ENCODE measurements around the gene CLEC2L.

CLEC2L gene

DNA sequence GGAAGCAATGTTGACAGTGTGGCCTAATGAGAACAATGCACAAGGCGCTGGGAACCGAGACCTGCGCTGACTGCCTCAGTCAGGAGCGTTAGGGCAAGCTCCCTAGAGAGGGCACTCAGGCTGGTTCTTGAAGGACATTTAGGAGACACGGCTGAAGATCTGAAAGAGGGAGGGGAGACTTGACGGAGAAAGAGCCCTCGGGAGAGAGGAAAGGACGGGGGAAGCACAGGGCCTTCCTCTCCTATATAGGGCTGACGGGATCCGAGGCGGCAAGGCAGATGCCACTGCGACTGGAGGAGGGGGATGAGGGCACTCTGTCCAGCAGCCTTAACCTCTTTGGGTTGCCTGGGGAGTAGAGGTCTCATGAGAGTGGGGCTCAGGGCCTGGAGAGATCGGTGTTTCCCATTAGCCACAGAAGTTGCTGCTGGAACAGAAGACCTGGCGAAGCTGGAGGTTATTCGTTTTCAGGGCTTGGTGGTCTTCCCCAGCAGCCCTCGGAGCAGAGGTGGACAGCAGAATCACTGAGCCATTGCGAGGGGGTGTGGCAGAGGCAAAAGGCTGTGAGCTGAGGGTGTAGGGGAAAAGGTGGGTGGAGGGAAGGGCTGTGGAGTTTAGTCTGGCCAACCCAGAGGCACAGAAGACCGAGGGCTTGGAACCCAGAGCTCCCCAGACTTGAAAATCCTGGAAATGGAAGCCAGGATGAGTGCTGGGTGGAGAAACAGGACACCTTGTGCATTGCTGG lies 36.0 kb downstream of the CLEC2L start:
- DNase-seq: no peak

DNA sequence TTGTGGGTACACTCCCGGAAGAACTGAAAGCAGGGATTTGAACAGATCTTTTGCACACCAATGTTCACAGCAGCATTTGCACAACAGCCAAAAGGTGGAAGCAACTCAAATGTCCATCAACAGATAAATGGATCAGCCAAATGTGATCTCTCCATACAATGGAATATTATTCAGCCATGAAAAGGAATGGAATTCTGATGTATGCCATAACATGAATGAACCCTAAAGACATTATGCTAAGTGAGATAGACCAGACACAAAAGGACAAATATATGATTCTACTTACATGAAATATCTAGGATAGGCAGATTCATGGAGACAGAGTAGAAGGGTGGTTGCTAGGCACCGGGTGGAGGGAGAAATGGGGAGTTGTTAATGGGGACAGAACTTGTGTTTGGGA lies 36.7 kb downstream of the CLEC2L start:
- DNase-seq: no peak

DNA sequence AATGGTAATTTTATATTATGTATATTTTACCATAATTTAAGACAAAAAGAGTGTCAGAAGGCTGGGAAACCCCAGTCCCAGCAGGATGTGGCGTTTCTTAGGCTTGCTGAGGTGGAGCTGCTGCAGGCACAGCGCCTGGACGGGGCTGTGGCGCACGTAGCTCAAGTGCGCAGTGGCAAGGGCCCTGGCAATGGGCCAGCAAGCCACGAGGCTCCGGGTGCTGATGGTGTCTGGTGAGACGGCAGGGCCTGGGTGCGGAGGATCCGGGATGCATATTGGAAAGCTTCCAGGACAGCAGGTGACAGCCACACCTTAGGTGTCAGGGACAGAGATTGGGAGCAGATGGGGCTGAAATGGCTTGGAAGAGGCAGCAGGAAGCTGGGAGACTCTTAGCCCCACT lies 37.2 kb downstream of the CLEC2L start:
- no peak for DNase-seq

DNA sequence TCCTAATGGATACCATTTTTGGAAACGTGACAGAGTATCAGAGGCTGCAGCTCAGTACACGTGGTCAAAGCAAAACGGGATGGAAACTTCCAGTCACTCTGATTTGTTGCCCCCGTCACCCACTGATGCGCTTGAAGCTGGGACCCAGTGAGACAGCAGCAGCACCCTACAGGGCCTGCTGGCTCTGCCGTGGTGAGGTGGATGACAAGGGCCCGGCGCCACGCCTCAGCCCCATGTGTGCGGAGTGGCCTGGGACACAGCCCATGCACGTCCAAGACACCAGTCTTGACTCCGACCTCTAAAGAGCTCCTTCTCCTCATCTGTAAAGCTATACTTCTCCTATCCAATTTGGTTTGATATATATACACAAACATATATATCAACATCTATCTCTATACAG lies 39.0 kb downstream of the CLEC2L start:
- no peak for DNase-seq

DNA sequence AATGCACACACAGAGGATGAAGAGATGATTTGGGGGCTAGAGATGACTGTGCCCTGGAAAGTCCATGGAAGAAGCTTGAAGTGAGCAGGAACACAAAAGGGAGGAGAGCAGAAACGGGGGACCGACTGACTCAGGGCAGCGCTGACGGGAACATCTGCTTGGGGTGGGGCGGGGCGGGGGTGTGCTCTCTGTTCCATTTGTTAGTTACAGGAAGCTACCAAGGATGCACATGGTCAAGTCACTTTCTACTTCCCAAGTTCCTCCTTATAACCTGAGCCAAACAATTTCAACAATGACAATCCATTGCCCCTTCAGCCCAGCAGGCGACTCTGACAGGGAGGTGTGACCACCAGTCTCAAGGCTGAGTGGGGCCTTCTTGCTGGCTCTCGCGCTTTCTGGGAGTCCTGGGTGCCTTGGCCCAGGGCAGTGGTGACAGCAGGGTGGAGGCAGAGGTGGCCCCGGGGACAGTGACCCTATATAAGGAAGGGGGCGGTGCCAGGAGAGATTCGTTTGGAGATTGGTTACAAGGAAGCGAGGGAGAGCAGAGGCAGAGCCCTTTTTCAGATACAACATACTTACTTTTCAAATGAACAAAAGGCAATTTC lies 39.6 kb downstream of the CLEC2L start:
- DNase-seq: no peak

DNA sequence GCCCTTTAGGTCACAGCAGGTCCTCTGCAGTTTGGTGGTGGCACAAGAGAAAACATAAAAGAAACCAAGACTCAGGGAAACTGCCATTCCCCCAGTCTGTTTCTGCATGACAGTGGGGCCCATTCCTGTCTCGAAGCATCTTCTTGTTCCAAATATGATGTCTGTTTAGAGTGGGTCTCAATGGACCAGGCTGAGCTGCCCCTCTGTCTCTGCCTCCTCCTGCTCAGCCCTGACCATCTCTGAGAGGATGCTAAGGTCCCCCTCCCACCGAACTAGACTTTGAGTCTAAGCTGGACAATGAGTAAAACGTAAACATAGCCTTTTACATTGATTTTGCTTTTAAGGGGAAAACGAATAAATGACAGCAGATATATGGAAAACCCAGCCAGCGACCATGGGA lies 40.4 kb downstream of the CLEC2L start:
- no peak for DNase-seq

DNA sequence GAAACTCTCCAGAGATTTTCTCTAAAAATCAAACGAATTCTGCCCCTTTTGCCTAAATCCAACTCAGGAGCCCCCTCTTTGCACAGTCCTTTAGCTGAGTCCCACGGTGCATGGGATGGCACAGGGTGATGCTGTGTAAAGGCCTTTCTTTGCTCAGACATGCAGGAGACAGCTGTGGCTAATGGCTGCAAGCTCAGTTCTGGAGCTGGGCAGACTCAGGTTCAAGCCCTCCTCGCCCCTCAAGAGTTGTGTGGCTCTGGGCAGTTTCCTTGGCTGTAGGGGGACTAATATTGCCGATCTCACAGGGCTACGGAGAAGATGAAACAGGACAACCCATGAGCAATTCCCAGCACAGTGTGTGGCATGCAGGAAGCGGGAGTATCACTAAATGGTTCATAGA lies 42.6 kb downstream of the CLEC2L start:
- DNase-seq: no peak

DNA sequence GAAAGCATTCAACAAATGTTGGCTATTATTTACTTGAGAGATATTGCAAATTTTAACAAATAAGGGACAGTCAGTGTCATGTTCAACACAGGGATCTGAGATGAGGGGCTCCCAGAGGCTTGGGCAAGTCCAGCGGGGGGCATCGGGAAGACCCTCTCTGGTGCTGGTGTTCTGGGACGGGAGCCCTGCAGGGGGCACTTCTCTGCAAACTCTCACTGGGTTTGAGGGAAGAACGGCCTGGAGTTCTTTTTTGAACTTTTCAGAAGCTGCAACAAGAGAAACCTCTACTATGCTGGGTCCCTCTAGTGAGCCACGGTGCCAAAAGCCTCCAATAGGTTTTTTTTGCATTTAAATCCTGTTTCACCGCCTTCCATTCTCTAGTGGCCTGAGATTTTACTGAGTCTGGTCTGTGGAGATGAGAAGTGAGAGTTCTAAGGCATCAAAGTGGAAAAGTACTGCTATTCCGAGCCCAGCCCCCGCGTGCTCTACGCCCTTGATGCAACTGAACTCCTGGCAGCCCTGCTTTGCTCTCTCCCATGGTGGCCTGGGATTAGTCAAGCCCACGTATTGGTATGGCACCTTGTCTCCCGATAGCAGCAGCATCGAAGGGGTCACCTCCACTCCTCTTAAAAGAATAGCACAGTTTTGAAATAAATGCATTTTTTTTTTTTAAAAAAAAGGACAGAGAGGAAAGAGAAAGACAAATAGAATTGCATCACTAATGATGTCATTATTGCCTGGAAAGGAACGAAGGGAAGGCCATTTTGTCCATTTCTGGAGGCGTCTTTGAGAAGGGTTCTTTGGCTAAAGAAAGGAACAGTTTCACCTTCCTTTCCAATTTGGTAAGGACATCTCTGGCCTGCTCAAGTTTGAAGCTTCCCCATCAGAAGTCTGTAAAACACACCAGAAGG lies 43.5 kb downstream of the CLEC2L start:
- DNase-seq: no peak

DNA sequence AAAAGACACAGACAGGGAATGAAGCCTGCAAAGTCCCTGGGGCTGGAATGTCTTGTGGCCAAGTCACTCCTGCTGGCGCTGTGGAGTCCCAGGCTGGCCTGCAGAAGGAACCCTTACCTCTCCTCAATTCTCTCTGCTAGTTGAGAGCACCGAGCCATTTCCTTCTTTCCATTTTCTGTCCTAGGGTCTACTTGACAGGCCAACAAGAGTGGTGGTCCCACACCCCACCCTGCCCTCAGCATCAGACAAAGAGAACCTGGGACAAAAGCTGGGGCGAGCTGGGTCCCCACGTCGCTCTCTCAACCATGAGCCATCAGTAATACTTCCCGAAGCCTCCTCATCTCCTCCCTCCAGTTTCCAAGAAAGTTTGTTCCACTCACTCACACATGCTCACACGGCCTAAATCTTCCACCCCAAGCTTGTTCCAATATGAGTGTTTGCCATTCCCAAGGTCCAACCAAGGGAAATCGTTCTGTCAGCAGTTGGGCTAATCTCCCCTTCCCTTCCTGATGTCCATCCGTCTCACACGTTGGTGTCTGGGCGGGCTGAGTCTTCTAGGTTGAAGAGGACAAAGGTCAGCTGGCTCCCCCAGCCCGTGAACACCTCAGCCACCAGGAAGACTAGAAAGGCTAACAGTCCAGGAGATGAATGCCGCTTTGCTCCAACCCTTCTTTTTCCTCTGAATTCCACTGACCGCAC lies 44.3 kb downstream of the CLEC2L start:
- no peak for DNase-seq

DNA sequence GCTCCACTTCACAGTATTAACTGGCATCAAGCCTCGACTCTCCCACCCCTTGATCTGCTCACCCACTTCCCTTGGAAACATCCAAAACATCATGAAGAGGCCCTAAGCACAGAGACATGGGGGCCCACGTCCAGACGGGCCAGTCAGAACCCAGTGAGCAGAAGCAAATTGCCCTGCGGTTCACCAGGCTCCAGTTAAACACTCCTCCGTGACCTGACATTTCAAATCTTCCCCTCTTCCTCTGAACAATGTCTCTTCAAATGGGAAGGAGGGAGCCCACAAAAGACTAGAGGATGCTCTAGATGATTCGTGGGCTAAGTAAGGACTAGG lies 44.8 kb downstream of the CLEC2L start:
- DNase-seq: no peak

DNA sequence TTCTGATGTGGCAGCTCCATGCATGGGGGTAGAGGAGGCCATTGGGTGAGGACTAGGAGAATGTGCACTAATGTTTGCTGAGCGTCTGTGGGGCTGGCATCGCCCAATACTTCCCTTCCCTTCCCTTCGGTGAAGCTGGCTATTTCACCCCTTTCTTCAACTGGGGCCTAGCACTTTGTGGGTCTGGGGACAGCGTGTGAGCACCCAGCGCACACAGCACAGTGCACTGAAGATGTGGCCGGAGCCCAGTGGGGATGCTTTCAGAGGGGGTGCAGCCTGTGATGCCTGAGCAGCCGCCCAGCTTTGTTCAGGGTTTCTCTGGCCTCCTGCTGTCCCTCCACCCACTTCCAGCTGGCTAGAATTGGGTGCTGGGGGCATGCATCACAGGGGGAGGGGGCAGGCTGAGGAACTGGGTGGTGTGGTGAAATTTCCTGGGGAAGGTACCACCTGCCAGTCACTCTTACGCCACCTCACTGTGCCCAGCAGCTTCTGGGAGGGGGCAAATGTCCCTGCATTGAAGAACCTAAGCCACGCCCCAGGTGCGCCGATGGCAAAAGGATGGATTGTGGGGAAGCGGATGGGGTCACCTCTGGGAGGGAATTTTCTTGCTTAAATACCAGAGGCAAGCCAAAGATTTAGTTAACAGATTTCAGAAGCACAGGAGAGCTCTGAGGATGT lies 45.5 kb downstream of the CLEC2L start:
- no peak for DNase-seq

DNA sequence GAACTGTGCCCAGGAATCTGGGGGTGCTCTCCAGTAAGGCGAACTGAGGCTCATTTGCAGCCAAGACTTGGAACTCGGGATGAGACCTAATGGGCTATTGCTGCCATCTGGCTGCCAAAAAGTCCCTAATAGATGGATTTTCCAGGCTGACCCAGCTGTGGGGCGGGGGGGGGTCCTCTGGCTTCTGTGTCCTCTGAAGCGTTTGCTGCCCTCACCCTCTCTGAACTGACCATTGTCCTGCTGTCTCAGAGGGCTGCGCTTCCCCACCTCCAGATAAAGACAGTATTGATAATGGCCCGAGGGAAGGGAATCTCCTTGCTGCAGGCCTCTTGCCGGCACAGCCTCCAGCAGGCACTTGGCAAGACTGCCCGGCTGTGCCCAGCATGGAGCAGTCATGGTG lies 46.6 kb downstream of the CLEC2L start:
- no peak for DNase-seq

DNA sequence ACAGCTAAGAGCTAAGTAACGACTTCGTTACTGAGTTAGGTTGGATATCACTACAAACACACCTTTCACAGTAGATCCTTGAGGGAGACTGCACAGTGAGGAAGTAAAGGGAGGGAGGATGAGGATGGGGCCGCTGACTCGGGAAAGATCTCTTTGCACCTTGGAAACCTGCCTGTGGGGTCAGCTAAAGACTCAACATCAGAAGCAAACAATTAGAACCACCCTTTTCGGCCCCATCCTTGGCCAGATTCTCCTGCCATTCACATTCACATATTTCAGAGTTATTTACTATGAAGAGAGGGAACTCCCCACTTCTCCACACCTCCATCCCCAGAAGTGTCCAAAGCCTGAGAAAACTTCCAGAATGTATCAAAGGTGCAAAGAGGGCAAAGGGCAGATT lies 47.1 kb downstream of the CLEC2L start:
- DNase-seq: no peak

DNA sequence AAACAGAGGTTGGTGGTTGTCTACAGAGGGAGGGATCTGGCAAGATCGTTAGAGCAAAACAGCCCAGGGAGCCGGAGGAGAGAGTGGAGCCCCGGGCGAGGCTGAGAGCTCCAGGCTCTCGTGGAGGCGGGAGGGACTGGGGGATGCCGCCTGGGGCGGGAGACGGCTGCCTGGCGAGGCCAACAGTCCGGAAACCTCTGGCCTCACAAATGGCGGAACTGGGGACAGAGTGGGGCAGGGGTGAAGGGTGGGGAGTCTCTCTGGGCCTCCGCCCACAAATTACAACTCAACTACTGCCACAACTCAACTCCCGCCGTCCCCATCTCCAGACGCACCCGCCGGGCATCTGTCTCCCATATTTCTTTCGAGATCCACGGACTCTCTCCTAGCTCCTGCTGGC lies 47.7 kb downstream of the CLEC2L start:
- no peak for DNase-seq

DNA sequence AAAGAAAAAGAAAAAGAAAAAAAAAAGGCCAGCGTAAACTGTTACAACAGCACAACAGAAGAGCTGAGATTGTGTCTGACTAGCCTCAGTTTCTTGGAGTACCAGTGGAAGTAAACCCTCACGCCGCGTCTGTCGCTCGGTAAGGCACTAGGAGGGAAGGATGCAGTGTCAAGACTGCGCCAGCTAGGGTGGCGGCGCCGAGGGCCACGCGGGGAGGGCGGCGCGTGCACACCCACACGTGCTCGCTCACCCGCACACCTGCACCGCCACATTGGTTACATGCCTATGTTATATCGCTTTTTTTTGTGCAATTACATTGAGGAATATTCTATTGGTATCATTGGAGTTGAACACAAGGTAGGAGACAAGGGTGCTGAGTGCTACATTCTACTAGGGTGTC lies 48.2 kb downstream of the CLEC2L start:
- DNase-seq: no peak

DNA sequence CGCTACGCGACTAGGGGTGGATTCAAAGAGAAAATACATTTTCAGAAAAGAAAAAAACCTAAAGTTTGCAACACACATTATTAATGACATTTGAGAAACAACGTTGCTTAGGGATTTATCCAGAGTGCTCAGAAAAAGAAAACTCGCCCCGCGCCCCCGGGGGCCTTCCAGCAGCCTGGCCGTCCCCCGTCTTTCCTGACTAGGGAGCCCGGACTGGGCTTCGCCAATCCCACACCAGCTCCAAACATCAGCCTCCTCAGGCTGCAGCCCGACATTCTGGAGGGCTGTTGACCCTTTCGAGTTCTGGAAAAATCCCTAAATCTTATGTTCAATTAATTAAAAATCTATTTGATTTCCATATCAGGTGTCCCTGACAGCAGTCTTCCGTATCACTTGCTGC lies 48.6 kb downstream of the CLEC2L start:
- no peak for DNase-seq

DNA sequence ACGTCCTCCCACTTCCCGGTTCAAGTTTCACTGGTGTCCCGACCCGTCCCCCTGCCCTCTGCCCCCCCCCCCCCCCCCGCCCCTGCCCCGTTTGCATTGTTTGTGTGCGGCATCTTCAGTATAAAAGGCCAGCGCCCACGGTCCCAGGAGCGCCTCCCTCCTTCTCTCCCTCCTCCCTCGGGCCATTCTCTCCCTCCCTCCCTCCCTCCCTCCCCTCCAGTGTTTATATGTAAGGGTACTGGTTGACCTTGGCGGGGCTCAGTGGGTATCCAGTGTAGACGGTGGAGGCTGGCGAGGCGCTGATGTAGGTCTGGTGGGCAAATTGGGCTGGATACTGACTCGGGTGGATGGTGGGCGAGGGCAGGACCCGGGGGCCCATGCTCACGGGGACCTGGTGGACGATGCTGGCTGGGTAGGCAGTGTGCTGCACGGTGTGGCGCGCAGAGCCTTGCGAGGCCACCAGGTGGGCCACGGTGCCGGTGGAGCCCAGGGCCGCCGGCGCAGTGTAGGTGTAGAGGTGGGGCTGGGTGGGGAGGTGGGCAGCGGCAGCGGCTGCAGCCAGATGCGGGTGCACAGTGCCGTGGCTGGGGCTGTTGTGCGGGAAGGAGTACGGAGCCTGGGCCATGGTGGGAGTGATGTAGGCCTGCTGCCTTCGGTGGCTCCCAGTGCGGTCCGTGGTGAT lies 49.4 kb downstream of the CLEC2L start:
- no peak for DNase-seq

DNA sequence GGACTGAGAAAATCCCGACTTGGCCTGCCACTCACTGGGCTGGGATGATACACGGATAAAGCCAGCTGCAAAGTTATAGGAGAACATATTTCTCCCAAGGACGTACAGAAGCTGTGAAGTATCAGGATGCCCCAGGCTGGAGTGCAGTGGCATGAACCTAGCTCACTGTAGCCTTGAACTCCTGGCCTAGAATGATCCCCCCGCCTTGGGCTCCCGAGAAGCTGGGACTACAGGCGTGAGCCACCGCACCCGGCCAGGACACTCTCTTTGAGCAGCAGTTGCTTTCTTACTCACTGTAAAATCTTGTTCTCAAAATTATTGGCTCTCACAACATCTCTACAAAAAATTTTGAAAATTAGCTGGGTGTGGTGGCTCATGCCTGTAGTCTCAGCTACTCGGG lies 50.4 kb downstream of the CLEC2L start:
- DNase-seq: no peak

DNA sequence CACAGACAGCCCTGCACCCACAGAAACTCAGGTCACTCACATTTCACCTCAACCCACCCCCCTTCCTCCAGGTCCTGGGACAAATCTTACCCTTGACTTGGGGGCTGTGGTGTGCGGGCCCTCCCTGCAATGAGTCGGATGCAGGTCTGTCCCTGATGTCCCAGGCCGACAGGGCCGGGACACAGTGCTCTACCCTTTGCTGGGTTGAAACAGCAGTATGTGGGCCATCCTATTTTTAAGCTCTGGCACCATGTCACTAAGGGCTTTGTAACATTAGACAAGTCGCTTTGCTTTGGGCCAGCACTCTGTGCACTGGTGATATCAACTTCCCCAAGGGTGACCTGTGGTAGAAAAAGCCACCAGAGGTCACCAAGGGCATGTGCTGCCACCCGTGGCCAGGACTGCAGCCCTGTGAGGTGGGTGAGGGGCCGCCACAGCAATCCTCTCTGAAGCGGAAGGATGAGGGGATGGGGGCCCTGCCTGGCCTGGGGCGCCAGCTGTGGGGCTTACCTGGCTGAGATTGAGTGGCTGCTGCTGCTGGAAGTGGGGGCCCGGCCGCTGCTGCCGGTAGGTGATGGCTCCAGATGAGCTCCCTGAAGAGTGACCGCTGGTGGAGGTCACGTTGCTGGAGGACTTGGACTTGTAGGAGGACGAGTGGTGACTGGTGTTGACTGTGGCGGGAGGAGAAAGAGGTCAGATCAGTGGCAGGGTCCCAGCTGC lies 51.3 kb downstream of the CLEC2L start:
- no peak for DNase-seq

DNA sequence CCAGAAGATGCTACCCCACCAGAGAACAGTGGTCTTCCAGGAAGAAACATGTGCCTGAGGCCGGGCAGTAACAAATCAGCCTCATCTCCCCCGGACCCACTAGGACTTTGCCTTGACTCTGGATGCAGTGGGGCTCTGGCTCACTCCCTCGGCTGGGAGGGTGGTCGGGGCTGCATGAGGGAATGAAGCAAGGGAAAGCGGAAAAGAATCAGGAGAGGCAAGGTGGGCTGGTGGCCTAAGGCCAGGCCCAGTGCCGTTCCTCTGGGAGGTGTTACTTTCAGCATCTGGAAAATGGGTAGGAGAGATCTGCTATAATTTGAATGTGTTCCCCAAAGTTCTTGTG lies 51.8 kb downstream of the CLEC2L start:
- no peak for DNase-seq

DNA sequence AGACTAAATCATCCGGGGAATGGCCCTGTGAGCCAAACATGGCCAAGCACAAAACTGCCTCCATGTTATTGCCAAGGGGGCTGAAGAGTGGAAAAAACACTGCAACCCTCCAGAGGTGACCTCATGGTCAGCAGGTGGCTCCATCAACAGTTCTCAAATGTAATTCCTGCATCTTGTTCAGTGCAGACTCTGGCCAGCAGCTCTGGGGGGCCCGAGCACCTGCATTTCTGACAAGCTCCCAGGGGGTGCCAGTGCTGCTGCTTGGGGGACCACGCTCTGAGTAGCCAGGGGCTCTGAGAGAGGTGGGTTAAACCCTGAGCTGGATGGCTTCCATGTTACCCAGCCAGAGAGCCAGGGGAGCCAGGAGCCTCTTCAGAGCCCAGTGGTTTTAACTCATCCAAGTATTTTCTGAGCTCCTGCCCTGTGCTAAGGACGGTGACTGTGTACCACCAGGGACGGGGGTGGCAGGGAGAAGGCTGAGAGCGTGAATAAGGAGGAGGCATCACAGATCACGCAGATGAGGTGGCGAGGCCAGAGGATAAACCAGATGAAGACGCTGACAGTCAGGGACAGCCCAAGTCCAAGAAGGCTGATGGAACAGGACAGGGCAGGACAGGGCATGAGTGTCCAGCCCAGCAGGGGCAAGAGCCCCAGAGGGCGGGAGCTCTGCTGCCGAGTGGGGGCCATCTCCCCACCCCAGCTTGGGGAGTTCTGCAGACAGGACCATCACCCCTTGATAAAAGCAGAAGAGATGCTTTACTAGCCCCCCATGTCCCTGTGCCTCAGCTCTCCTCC lies 52.9 kb downstream of the CLEC2L start:
- DNase-seq: no peak
